CD4-positive, alpha-beta T cell treated with Interleukin-2 at 100 ng/mL for 4 hours (primary cell): ENCODE results near the gene TET2.

Experiments used
- DNase-seq: peaks from one replicate; pipeline ENCODE4 v3.0.0-alpha.2; 2020; ENCODE audit warnings: low spot score

The TET2 gene

GRCh38 chr4:105140684-105141490, 5.8 kb upstream of the TET2 start:
- DNase-seq = peak; percentile 75

GRCh38 chr4:105145156-105145902, 1.3 kb upstream of the TET2 start:
- no peak for DNase-seq

GRCh38 chr4:105145903-105146275, 787 bp upstream of the TET2 start:
- peak; percentile 13 for DNase-seq

- DNase-seq = no peak
Measured at GRCh38 chr4:105147016-105147552, 408 bp downstream of the TET2 start.

GRCh38 chr4:105147553-105148161, 981 bp downstream of the TET2 start:
- DNase-seq = peak; percentile 19

GRCh38 chr4:105148356-105148755, 1.7 kb downstream of the TET2 start:
- DNase-seq = no peak

GRCh38 chr4:105148776-105149175, 2.1 kb downstream of the TET2 start:
- no peak for DNase-seq

GRCh38 chr4:105149771-105150170, 3.1 kb downstream of the TET2 start:
- DNase-seq = no peak

GRCh38 chr4:105150503-105150902, 3.8 kb downstream of the TET2 start:
- DNase-seq = no peak

GRCh38 chr4:105153749-105154148, 7.1 kb downstream of the TET2 start:
- DNase-seq = no peak

GRCh38 chr4:105154576-105154975, 7.9 kb downstream of the TET2 start:
- no peak for DNase-seq

GRCh38 chr4:105155426-105155825, 8.8 kb downstream of the TET2 start:
- no peak for DNase-seq

GRCh38 chr4:105158837-105159236, 12.2 kb downstream of the TET2 start:
- DNase-seq = no peak

- no peak for DNase-seq
Measured at GRCh38 chr4:105162123-105162796, 15.6 kb downstream of the TET2 start.

GRCh38 chr4:105164548-105164947, 17.9 kb downstream of the TET2 start:
- DNase-seq = no peak

- DNase-seq = no peak
Measured at GRCh38 chr4:105166066-105166465, 19.4 kb downstream of the TET2 start.

GRCh38 chr4:105170711-105171110, 24.0 kb downstream of the TET2 start:
- no peak for DNase-seq

- no peak for DNase-seq
Measured at GRCh38 chr4:105171912-105172311, 25.2 kb downstream of the TET2 start.

GRCh38 chr4:105174098-105174497, 27.4 kb downstream of the TET2 start:
- no peak for DNase-seq

GRCh38 chr4:105179539-105180401, 33.1 kb downstream of the TET2 start:
- no peak for DNase-seq

GRCh38 chr4:105181259-105181658, 34.6 kb downstream of the TET2 start:
- DNase-seq = no peak
